H1 (cell line): Measurements from ENCODE around the gene GTF2H3. TPM values are rescaled to one million over a fixed set of nuclear protein-coding genes. Genes with fewer than 3 reads are reported as not detected.

ENCODE experiments used
- CTCF ChIA-PET: fragments of 300-600 bp; sonication (Branson Sonifier 250); formaldehyde crosslinking; loops from one replicate; lab custom pipeline; 2021; ENCODE audit not compliant: partially characterized antibody; lab: Charles Lee
- POLR2A ChIA-PET: fragments of 300-600 bp; sonication (Branson Sonifier 250); formaldehyde crosslinking; loops from one replicate; lab custom pipeline; 2021; ENCODE audit warnings: inconsistent platforms; ENCODE audit not compliant: partially characterized antibody; lab: Charles Lee
- DNase-seq, 2 experiments: peaks; one replicate each; pipeline versions ENCODE4 v3.0.0 to v3.0.0-alpha.2; 2010 to 2022; ENCODE audit warnings: low spot score in 2 of 2, low read depth in 1 of 2, mixed read lengths in 1 of 2
- FAIRE-seq: peaks from 2 replicates; lab custom pipeline; 2011; peaks lifted over from hg19 to GRCh38; lab: Jason Lieb, UNC
- H2AFZ ChIP-seq: 2 replicates; pipeline ENCODE4 v1.8.1; 2012; ENCODE audit warnings: low read length, inconsistent platforms
- H2AK5ac ChIP-seq: 2 replicates; pipeline ENCODE4 v1.6.1; 2013; ENCODE audit warnings: low read depth, low read length
- H2BK120ac ChIP-seq: replicated peaks from 2 replicates; pipeline ENCODE3; 2013; ENCODE audit warnings: low read depth, low read length, inconsistent platforms
- H2BK12ac ChIP-seq: 2 replicates; pipeline ENCODE4 v1.6.1; 2013; ENCODE audit warnings: low read depth, low read length
- H2BK15ac ChIP-seq: 2 replicates; pipeline ENCODE4 v1.6.1; 2013; ENCODE audit warnings: low read length
- H2BK20ac ChIP-seq: 2 replicates; pipeline ENCODE4 v1.6.1; 2013; ENCODE audit warnings: low read length
- H2BK5ac ChIP-seq: 2 replicates; pipeline ENCODE4 v1.6.1; 2013; ENCODE audit warnings: low read depth, low read length
- H3K14ac ChIP-seq: 2 replicates; pipeline ENCODE4 v1.6.1; 2013; ENCODE audit warnings: inconsistent platforms; ENCODE audit not compliant: insufficient read length
- H3K18ac ChIP-seq: 2 replicates; pipeline ENCODE4 v1.6.1; 2013; ENCODE audit warnings: low read length; ENCODE audit errors: extremely low read depth
- H3K23ac ChIP-seq: 2 replicates; pipeline ENCODE4 v1.6.1; 2013; ENCODE audit warnings: inconsistent platforms; ENCODE audit not compliant: insufficient read length
- H3K23me2 ChIP-seq: 2 replicates; pipeline ENCODE4 v1.6.1; 2013; ENCODE audit warnings: low read depth, low read length
- H3K27ac ChIP-seq: 2 replicates; pipeline ENCODE4 v1.6.1; 2011; ENCODE audit warnings: low read depth, low read length, inconsistent platforms
- H3K27me3 ChIP-seq, 4 experiments: replicated peaks in 1 of 4; 1 replicate in 1 of 4; 2 replicates in 3 of 4; pipeline versions ENCODE4 v1.6.1 to v1.8.1; 2011 to 2013; ENCODE audit warnings: low read length in 3 of 4, mild to moderate bottlenecking in 3 of 4, inconsistent platforms in 2 of 4, mixed read lengths in 2 of 4, moderate library complexity in 1 of 4; ENCODE audit not compliant: control insufficient read depth in 3 of 4, insufficient read depth in 3 of 4; ENCODE audit errors: extremely low read depth in 1 of 4
- H3K36me3 ChIP-seq, 4 experiments: 2 replicates each; pipeline versions ENCODE4 v1.6.1 to v1.8.1; 2011 to 2013; ENCODE audit warnings: mild to moderate bottlenecking in 4 of 4, low read length in 3 of 4, moderate library complexity in 2 of 4, control low read depth in 1 of 4, inconsistent platforms in 1 of 4; ENCODE audit not compliant: insufficient read depth in 4 of 4, control insufficient read depth in 2 of 4
- H3K4ac ChIP-seq: replicated peaks from 2 replicates; pipeline ENCODE3; 2013; ENCODE audit warnings: low read length, low read depth, mixed read lengths, inconsistent platforms; ENCODE audit not compliant: insufficient read length
- H3K4me1 ChIP-seq, 4 experiments: replicated peaks in 1 of 4; 1 replicate in 1 of 4; 2 replicates in 3 of 4; pipeline versions ENCODE4 v1.6.1 to v1.8.1; 2011 to 2013; ENCODE audit warnings: low read length in 3 of 4, inconsistent platforms in 2 of 4, mixed read lengths in 1 of 4; ENCODE audit not compliant: insufficient read depth in 4 of 4, control insufficient read depth in 3 of 4
- H3K4me2 ChIP-seq, 2 experiments: 2 replicates each; pipeline versions ENCODE4 v1.6.1 to v1.8.1; 2011 to 2013; ENCODE audit warnings: low read depth in 2 of 2, low read length in 2 of 2, control low read depth in 1 of 2, inconsistent platforms in 1 of 2, mild to moderate bottlenecking in 1 of 2; ENCODE audit not compliant: insufficient read depth in 1 of 2
- H3K4me3 ChIP-seq, 4 experiments: fragments of 200-600, 300-600 bp in 1 of 4; sonication (generic), shearing (Covaris generic), sonication (Bioruptor Twin) in 1 of 4; 2 replicates each; pipeline versions ENCODE4 v1.5.1 to v1.8.1; 2011 to 2016; ENCODE audit warnings: low read length in 4 of 4, low read depth in 3 of 4, control low read depth in 2 of 4, inconsistent platforms in 2 of 4, mild to moderate bottlenecking in 2 of 4, mixed read lengths in 1 of 4, moderate library complexity in 1 of 4; ENCODE audit not compliant: insufficient read depth in 2 of 4; ENCODE audit errors: extremely low read depth in 1 of 4
- H3K56ac ChIP-seq: replicated peaks from 2 replicates; pipeline ENCODE3; 2013; ENCODE audit warnings: low read depth, mild to moderate bottlenecking, mixed read lengths, low read length, inconsistent platforms; ENCODE audit not compliant: insufficient read length
- H3K79me1 ChIP-seq: 2 replicates; pipeline ENCODE4 v1.6.1; 2013; ENCODE audit warnings: low read depth, low read length, control low read depth
- H3K79me2 ChIP-seq, 2 experiments: 2 replicates each; pipeline versions ENCODE4 v1.6.1 to v1.8.1; 2012 to 2013; ENCODE audit warnings: low read length in 2 of 2, mild to moderate bottlenecking in 2 of 2, inconsistent platforms in 1 of 2; ENCODE audit not compliant: insufficient read depth in 2 of 2, control insufficient read depth in 1 of 2
- H3K9ac ChIP-seq, 4 experiments: replicated peaks in 1 of 4; 1 replicate in 1 of 4; 2 replicates in 3 of 4; pipeline versions ENCODE4 v1.6.1 to v1.8.1; 2011 to 2013; ENCODE audit warnings: low read depth in 3 of 4, low read length in 3 of 4, control low read depth in 2 of 4, mild to moderate bottlenecking in 2 of 4, moderate library complexity in 2 of 4, inconsistent platforms in 1 of 4; ENCODE audit errors: extremely low read depth in 1 of 4
- H3K9me3 ChIP-seq, 2 experiments: 2 replicates each; pipeline versions ENCODE4 v1.6.1 to v1.8.1; 2012 to 2013; ENCODE audit warnings: mild to moderate bottlenecking in 2 of 2, moderate library complexity in 2 of 2, control low read depth in 1 of 2, inconsistent platforms in 1 of 2, low read depth in 1 of 2, low read length in 1 of 2, mixed read lengths in 1 of 2; ENCODE audit not compliant: insufficient read depth in 2 of 2
- H4K20me1 ChIP-seq, 2 experiments: replicated peaks in 1 of 2; 2 replicates each; pipeline versions ENCODE3 to v1.8.1; 2011 to 2013; ENCODE audit warnings: inconsistent platforms in 2 of 2, low read length in 2 of 2, mild to moderate bottlenecking in 1 of 2; ENCODE audit not compliant: insufficient read depth in 2 of 2, control insufficient read depth in 1 of 2
- H4K5ac ChIP-seq: 2 replicates; pipeline ENCODE4 v1.6.1; 2013; ENCODE audit warnings: low read length, low read depth, mixed read lengths, inconsistent platforms; ENCODE audit not compliant: insufficient read length
- H4K8ac ChIP-seq: 2 replicates; pipeline ENCODE4 v1.8.0; 2013; ENCODE audit warnings: mild to moderate bottlenecking, moderate library complexity, low read length, inconsistent platforms; ENCODE audit not compliant: insufficient read depth; ENCODE audit errors: extremely low read depth
- H4K91ac ChIP-seq: replicated peaks from 2 replicates; pipeline ENCODE3; 2013; ENCODE audit warnings: low read length, mixed read lengths, inconsistent platforms; ENCODE audit not compliant: insufficient read length
- RAD21 ChIP-seq, 2 experiments: IDR thresholded peaks in 1 of 2; conservative IDR thresholded peaks in 1 of 2; 2 replicates each; pipeline ENCODE4 v1.6.1; 2011; ENCODE audit warnings: low read depth in 2 of 2, low read length in 2 of 2, improper control_type of control experiment in 1 of 2, inconsistent platforms in 1 of 2, mild to moderate bottlenecking in 1 of 2, moderate library complexity in 1 of 2
- SP1 ChIP-seq: IDR thresholded peaks from 2 replicates; pipeline ENCODE4 v1.6.1; 2011; ENCODE audit warnings: low read depth, low read length
- WGBS, 2 experiments: shearing (Covaris generic) in 1 of 2; methylation state at CpG; one replicate each; pipeline versions ENCODE4 v1.1.6 to v1.1.7; 2013 to 2015; ENCODE audit warnings: low lambda C conversion rate in 2 of 2, mixed read lengths in 2 of 2, inconsistent platforms in 1 of 2, low coverage in 1 of 2, missing lambda C conversion rate in 1 of 2; ENCODE audit not compliant: insufficient replicate concordance in 2 of 2, insufficient coverage in 1 of 2, insufficient read length in 1 of 2; ENCODE audit errors: extremely low coverage in 1 of 2, missing lambda C conversion rate in 1 of 2; 5-methylcytosine and 5-hydroxymethylcytosine counted together
- polyA plus RNA-seq, 7 experiments: library from polyadenylated mRNA; depleted of rRNA in 3 of 7; stranded (reverse) in 5 of 7; unstranded in 2 of 7; fragments of >200 nt in 5 of 7; fragments of 200-250 nt in 2 of 7; gene quantifications; 1 replicate in 5 of 7; 2 replicates in 1 of 7; 4 replicates in 1 of 7; pipeline versions ENCODE4 v1.2.1 to v1.2.3, GENCODE V29; 2011 to 2013; ENCODE audit warnings: missing spikeins in 2 of 7, mixed read lengths in 2 of 7
- total RNA-seq: library from RNA; stranded (reverse); fragmentation: NEBNext Ultra II Directional; extraction: Animal tissue kit (Norgen Biotek cat#: 25700); gene quantifications from 2 replicates; pipeline ENCODE4 v1.2.1, GENCODE V29; 2021

The GTF2H3 gene
- total and polyA plus RNA-seq, 2 of the 8 experiments (the other 6 are each of a cell fraction or from before 2014, with no cell fraction given), result 21.0 to 32.1 TPM

GRCh38 chr12:123597100-123597499 is 36.5 kb upstream of the GTF2H3 start:
- H2BK15ac ChIP-seq, result no peak overlapping the region
- no peak overlapping the region for H3K56ac ChIP-seq
- H3K23ac ChIP-seq, result no peak overlapping the region
- no peak for DNase-seq
- no peak overlapping the region for H4K91ac ChIP-seq
- TF ChIP-seq RAD21 (IDR thresholded peaks at IDR 0.05 in 1 of 2, conservative IDR thresholded peaks at IDR 0.05 in 1 of 2; ENCODE audit: low read depth in 2 of 2, low read length in 2 of 2) (no peak), SP1 (peak; percentile 25; the same call in 1 of the 2 replicates)
- H3K79me1 ChIP-seq, result no peaks in the 10 kb centered on the region; the same call in 1 of the 2 replicates
- no peak overlapping the region for H3K27ac ChIP-seq
- H2BK12ac ChIP-seq, result no peak overlapping the region
- no peak overlapping the region for H2AFZ ChIP-seq
- CTCF ChIA-PET, result no interaction called here
- H2BK120ac ChIP-seq, result no peak overlapping the region
- peaks cover 6 to 45% (median 23%) of the 10 kb centered on the region in 4 experiments; a peak in 6 of 8 replicates for H3K36me3 ChIP-seq
- H3K4me2 ChIP-seq, result no peak overlapping the region
- peaks cover 4 to 10% of the 10 kb centered on the region in 2 experiments; a peak in 3 of 4 replicates for H3K79me2 ChIP-seq
- FAIRE-seq, result no peak
- H3K27me3 ChIP-seq, result no peaks in the 10 kb centered on the region
- H4K20me1 ChIP-seq, result peaks cover 2 to 4% of the 10 kb centered on the region in 2 experiments
- H3K14ac ChIP-seq, result no peak overlapping the region
- no peaks in the 10 kb centered on the region; a peak in 2 of 7 replicates for H3K4me1 ChIP-seq
- no peak overlapping the region for H4K5ac ChIP-seq
- H2AK5ac ChIP-seq, result no peak overlapping the region
- POLR2A ChIA-PET, result no interaction called here
- no peak overlapping the region for H3K9ac ChIP-seq
- H3K23me2 ChIP-seq, result peaks cover 4% of the 10 kb centered on the region; the same call in 1 of the 2 replicates
- WGBS, 2 experiments, result 94% methylated on average over 3 of the region's 3 CpGs; no CpG with 5 or more reads in 1 of the 2 experiments
- H3K18ac ChIP-seq, result no peak overlapping the region
- no peak overlapping the region for H2BK5ac ChIP-seq
- H3K4me3 ChIP-seq, result no peak overlapping the region
- H3K4ac ChIP-seq, result no peak overlapping the region
- H4K8ac ChIP-seq, result no peak overlapping the region
- no peaks in the 10 kb centered on the region for H3K9me3 ChIP-seq
- no peak overlapping the region for H2BK20ac ChIP-seq
